ENCODE results near the gene SUGT1. TPM values are rescaled to one million over a fixed set of nuclear protein-coding genes. Genes with fewer than 3 reads are reported as not detected.

The SUGT1 gene
- total RNA-seq, 4 donors from 2014 or later = 20.9 to 102 (median 60.5) TPM

DNA sequence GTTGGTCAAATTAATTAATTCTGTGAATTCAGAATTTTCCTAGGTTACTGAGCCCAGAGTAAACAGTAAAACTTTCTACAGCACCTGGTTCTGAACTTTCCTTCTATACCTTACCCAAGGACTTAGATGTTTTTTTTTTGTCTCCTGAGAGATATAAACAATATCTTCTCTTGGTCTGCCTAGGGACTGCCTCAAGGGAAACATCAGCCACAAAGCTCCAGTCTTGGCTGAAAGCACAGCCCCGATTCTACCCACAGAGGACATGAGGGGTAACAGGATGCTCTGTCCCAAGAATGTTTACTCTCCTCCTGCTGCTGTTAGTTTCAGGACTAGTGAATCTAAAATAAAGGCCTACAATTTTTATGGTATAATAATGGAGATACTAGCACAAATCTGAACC, 72.7 kb downstream of the SUGT1 start:
- Histone ChIP-seq H3K4me1 (no peaks in the 10 kb centered on the region), H3K4me3 (no peak overlapping the region), H3K27me3 (no peaks in the 10 kb centered on the region), H3K27ac (no peak overlapping the region), H3K36me3 (no peaks in the 10 kb centered on the region), H3K9me3 (no peaks in the 10 kb centered on the region)
- TF ChIP-seq POLR2A (IDR thresholded peaks at IDR 0.05) = no peak
- DNase-seq = no peak
- intact Hi-C loops (cut with DNase I; ENCODE audit: low total_unique reads) = no loop called here

DNA sequence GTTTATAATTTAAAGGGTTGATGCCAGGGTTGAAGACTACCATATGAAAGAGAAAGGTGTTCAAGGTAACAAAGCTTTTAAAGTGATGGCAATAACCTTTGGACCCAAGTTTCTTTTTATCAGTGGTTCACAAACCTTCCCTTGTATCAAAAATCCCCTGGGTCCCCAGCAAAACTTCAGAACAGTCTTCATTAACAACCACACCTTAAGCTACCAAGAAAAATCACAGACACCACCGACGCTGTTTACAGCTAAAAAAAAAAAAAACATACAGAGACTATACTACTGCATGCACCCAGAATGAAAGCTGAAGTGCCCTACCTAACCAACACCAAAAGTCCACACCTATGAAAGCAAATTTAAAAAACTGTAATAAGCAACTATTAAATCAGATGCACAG, 73.6 kb downstream of the SUGT1 start:
- H3K27ac ChIP-seq = no peak overlapping the region
- no peak for TF ChIP-seq POLR2A (IDR thresholded peaks at IDR 0.05)
- TF ChIP-seq, protein P1, sequence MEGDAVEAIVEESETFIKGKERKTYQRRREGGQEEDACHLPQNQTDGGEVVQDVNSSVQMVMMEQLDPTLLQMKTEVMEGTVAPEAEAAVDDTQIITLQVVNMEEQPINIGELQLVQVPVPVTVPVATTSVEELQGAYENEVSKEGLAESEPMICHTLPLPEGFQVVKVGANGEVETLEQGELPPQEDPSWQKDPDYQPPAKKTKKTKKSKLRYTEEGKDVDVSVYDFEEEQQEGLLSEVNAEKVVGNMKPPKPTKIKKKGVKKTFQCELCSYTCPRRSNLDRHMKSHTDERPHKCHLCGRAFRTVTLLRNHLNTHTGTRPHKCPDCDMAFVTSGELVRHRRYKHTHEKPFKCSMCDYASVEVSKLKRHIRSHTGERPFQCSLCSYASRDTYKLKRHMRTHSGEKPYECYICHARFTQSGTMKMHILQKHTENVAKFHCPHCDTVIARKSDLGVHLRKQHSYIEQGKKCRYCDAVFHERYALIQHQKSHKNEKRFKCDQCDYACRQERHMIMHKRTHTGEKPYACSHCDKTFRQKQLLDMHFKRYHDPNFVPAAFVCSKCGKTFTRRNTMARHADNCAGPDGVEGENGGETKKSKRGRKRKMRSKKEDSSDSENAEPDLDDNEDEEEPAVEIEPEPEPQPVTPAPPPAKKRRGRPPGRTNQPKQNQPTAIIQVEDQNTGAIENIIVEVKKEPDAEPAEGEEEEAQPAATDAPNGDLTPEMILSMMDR (IDR thresholded peaks at IDR 0.05) = no peak
- intact Hi-C loops (cut with DNase I; ENCODE audit: low total_unique reads) = no loop called here

DNA sequence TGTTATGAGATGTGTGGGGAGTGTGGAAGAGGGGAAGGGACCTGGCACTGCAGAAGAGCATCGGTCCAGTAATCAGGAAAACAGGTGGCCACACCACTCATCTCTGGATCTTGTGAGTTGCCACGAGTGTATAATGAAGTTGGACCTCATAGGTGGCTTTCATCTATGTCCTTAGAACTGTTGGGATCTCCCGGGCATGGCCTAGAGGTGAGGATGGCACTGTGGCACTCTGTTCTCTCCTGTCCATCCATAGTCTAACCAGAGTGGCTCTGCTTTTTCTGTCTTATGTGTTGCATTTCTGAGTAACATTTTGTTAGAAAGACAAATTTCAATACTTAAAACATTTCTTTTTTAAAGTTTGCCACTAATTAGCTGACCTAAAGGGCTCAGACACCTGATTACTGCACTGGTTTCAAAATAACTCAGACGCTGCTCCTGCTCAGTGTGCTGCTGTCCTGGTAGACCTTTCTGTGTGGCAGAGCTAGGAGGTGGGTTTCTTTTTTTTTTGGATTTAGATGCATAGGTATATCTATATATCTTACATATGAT, 81.5 kb downstream of the SUGT1 start:
- H3K4me3 ChIP-seq = no peak overlapping the region

More for the DNA sequence above, 73.6 kb downstream of the SUGT1 start:
- H3K36me3 ChIP-seq = no peaks in the 10 kb centered on the region
- H3K27me3 ChIP-seq = no peaks in the 10 kb centered on the region
- H3K4me1 ChIP-seq = no peaks in the 10 kb centered on the region
- DNase-seq = no peak
- no peaks in the 10 kb centered on the region for H3K9me3 ChIP-seq
- no peak overlapping the region for H3K4me3 ChIP-seq

DNA sequence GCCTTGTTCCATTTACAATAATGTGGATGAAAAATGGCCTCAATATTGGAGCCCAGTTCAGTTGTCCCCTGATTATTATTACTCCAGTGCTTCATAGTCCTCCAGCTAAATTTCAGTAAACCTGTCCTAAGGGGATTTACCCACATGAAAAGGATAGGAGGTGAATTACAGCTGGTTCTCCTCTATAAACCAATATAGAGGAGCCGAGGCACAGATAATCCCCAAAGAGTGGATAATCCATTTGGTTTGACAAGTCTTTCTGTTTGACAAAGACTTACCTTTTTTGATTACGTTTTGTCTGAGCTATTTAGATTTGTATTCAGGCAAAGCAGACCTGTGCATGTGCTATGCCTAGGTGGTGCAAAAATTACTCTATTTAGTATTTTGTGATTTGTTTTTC, 84.3 kb downstream of the SUGT1 start:
- intact Hi-C loops (cut with DNase I; ENCODE audit: low total_unique reads) = no loop called here
- H3K27ac ChIP-seq = no peak overlapping the region
- no peak for DNase-seq
- TF ChIP-seq, protein P1 (IDR thresholded peaks at IDR 0.05) = no peak
- TF ChIP-seq POLR2A (IDR thresholded peaks at IDR 0.05) = no peak
- H3K27me3 ChIP-seq = peaks cover 0 to 9% of the 10 kb centered on the region in 2 donors
- no peaks in the 10 kb centered on the region for H3K36me3 ChIP-seq
- no peak overlapping the region for H3K4me3 ChIP-seq
- peaks cover 0 to 8% of the 10 kb centered on the region in 2 donors for H3K4me1 ChIP-seq
- no peaks in the 10 kb centered on the region for H3K9me3 ChIP-seq

More for the DNA sequence above, 81.5 kb downstream of the SUGT1 start:
- Histone ChIP-seq H3K9me3 (no peaks in the 10 kb centered on the region), H3K27ac (no peak overlapping the region), H3K36me3 (no peaks in the 10 kb centered on the region), H3K27me3 (peaks cover 0 to 3% of the 10 kb centered on the region in 2 donors), H3K4me1 (peaks cover 0 to 6% of the 10 kb centered on the region in 2 donors)
- intact Hi-C loops (cut with DNase I; ENCODE audit: low total_unique reads) = no loop called here
- TF ChIP-seq POLR2A (IDR thresholded peaks at IDR 0.05) = no peak
- TF ChIP-seq, protein P1 (IDR thresholded peaks at IDR 0.05) = no peak
- DNase-seq = no peak

DNA sequence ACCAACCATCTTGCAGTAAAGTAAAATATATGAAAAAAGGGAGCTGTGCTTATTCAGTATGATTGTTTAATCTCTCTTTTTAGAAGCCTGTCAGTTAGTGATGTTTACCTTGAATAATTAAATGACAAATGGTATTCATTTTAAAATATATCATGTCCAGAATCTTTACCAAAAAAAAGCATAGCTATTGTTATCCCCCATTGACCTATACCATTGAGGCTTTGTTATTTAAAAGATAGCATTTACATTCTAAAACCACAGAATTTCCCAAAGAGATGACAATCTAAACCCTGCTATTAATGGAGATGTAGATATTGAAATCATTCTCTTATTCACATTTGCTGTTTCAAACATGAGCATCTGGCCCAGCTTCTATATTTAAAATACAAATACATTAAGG, 84.8 kb downstream of the SUGT1 start:
- intact Hi-C loops (cut with DNase I; ENCODE audit: low total_unique reads) = no loop called here
- DNase-seq = no peak
- H3K27me3 ChIP-seq = peaks cover 0 to 9% of the 10 kb centered on the region in 2 donors
- TF ChIP-seq POLR2A (IDR thresholded peaks at IDR 0.05) = no peak
- TF ChIP-seq, protein P1 (IDR thresholded peaks at IDR 0.05) = no peak
- no peaks in the 10 kb centered on the region for H3K9me3 ChIP-seq
- no peaks in the 10 kb centered on the region for H3K36me3 ChIP-seq
- no peak overlapping the region for H3K27ac ChIP-seq
- no peak overlapping the region for H3K4me3 ChIP-seq
- peaks cover 0 to 8% of the 10 kb centered on the region in 2 donors for H3K4me1 ChIP-seq

DNA sequence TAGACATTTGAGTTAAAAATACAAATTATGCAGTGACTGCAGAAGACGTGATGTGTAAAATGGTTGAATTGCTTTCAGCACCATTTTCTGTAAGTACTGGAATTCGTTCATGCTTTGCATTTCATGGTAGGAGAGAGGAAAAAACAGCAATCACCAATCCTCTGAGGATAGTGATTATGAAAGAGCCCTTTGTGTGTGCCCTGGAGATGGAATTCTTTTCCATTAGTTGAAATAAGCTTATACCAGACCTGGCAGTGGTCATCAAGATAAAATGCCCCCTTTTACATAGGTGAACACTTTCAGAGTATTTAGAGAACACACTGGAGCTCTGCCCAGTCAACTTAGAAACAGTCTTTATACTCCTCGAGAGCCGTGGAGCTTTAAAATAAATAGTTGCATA, 85.3 kb downstream of the SUGT1 start:
- no peaks in the 10 kb centered on the region for H3K9me3 ChIP-seq
- peaks cover 0 to 9% of the 10 kb centered on the region in 2 donors for H3K27me3 ChIP-seq
- no peaks in the 10 kb centered on the region for H3K36me3 ChIP-seq
- TF ChIP-seq, protein P1 (IDR thresholded peaks at IDR 0.05) = no peak
- TF ChIP-seq POLR2A (IDR thresholded peaks at IDR 0.05) = no peak
- H3K27ac ChIP-seq = no peak overlapping the region
- no peak overlapping the region for H3K4me3 ChIP-seq
- peaks cover 0 to 8% of the 10 kb centered on the region in 2 donors for H3K4me1 ChIP-seq
- DNase-seq = no peak
- intact Hi-C loops (cut with DNase I; ENCODE audit: low total_unique reads) = no loop called here
